T-helper 2 cell treated with Interferon-gamma antibody and Interleukin-4, amounts not matched to agents 100 ng/mL and 5 ng/mL, for 36 hours (primary cell): ENCODE results near the gene PSMD1. TPM values are rescaled to one million over a fixed set of nuclear protein-coding genes. Genes with fewer than 3 reads are reported as not detected.

Experiments used
- intact Hi-C: fragments of 100-400 bp; cut with micrococcal nuclease; formaldehyde crosslinking; loops from one replicate; pipeline ENCODE4 v1.15.1; 2023
- total RNA-seq: library from RNA; stranded (reverse); gene quantifications from 2 replicates; pipeline ENCODE4 v1.2.3, GENCODE V29; 2022

PSMD1 gene
- total RNA-seq, 1 donor from 2014 or later: 122 TPM

- intact Hi-C loops: loop anchor here (2.0 to 10.0 kb wide), 2 partner anchors 74 to 142 kb away; partner anchors contain the start of genes HTR2B and PSMD1
Observed at GRCh38 chr2:231199219-231199618, 142.6 kb downstream of the PSMD1 start.

- intact Hi-C loops: no loop called here
Observed at GRCh38 chr2:231200805-231201474, 144.3 kb downstream of the PSMD1 start.

- intact Hi-C loops: no loop called here
Observed at GRCh38 chr2:231201475-231201814, 144.8 kb downstream of the PSMD1 start.

- intact Hi-C loops: no loop called here
Observed at GRCh38 chr2:231203087-231203486, 146.4 kb downstream of the PSMD1 start.

GRCh38 chr2:231204146-231204545 is 147.5 kb downstream of the PSMD1 start:
- intact Hi-C loops: no loop called here

- intact Hi-C loops: no loop called here
Observed at GRCh38 chr2:231204581-231204980, 147.9 kb downstream of the PSMD1 start.

GRCh38 chr2:231207734-231208133 is 151.1 kb downstream of the PSMD1 start:
- intact Hi-C loops: no loop called here

GRCh38 chr2:231210782-231211181 is 154.1 kb downstream of the PSMD1 start:
- intact Hi-C loops: no loop called here

- intact Hi-C loops: no loop called here
Observed at GRCh38 chr2:231211486-231211885, 154.8 kb downstream of the PSMD1 start.

GRCh38 chr2:231212329-231212845 is 155.7 kb downstream of the PSMD1 start:
- intact Hi-C loops: no loop called here

- intact Hi-C loops: no loop called here
Observed at GRCh38 chr2:231213931-231214642, 157.4 kb downstream of the PSMD1 start.

- intact Hi-C loops: no loop called here
Observed at GRCh38 chr2:231218366-231218765, 161.7 kb downstream of the PSMD1 start.

GRCh38 chr2:231219289-231219688 is 162.6 kb downstream of the PSMD1 start:
- intact Hi-C loops: no loop called here

GRCh38 chr2:231221761-231222160 is 165.1 kb downstream of the PSMD1 start:
- intact Hi-C loops: no loop called here

Other genes starting within 250 kb of the PSMD1 start
- 15.8 and 16.7 TPM in 2 replicates for gene ITM2C, start 191.9 kb upstream of the PSMD1 start, total RNA-seq
- gene GPR55, start 131.6 kb upstream of the PSMD1 start, total RNA-seq: 2.9 and 4.3 TPM in 2 replicates
- gene SPATA3, start 60.7 kb upstream of the PSMD1 start, total RNA-seq: not detected in 2 replicates
- 0.07 TPM in 1 of 2 replicates, not detected in the other for gene C2orf72, start 19.3 kb upstream of the PSMD1 start, total RNA-seq
- 1.2 and 1.3 TPM in 2 replicates for gene HTR2B, start 68.2 kb downstream of the PSMD1 start, total RNA-seq
- gene ARMC9, start 141.8 kb downstream of the PSMD1 start, total RNA-seq: 0.50 and 1.1 TPM in 2 replicates